Glomerular endothelial cell (primary cell): Measurements from ENCODE around the gene MNT. TPM values are rescaled to one million over a fixed set of nuclear protein-coding genes. Genes with fewer than 3 reads are reported as not detected.
"Not testable (repeated sequence)": the region's sequence is repeated elsewhere in the genome, so short reads cannot be mapped to it uniquely, and the experiment has no call there.

Experiments used
- DNase-seq: peaks from one replicate; pipeline ENCODE4 v3.0.0-alpha.2; 2011; ENCODE audit warnings: low read depth, low spot score; ENCODE audit errors: extremely low read depth
- total RNA-seq: library from RNA; depleted of rRNA; stranded (reverse); fragments of >200 nt; gene quantifications from 2 replicates; pipeline ENCODE4 v1.2.3, GENCODE V29; 2015

MNT gene
- total RNA-seq, result 15.1 and 15.6 TPM in 2 replicates

GRCh38 chr17:2400877-2401425, at the start of gene MNT:
TSS of gene MNT (minus strand) at chr17:2401060. CDS start at chr17:2400712, 348 bp downstream.
- no peak for DNase-seq

- no peak for DNase-seq
Measured at GRCh38 chr17:2450016-2450650, 49.3 kb upstream of the MNT start.

- DNase-seq, result no peak
Measured at GRCh38 chr17:2449486-2449885, 48.6 kb upstream of the MNT start.

GRCh38 chr17:2447479-2447878, 46.6 kb upstream of the MNT start:
- DNase-seq, result not testable (repeated sequence)

- no peak for DNase-seq
Measured at GRCh38 chr17:2445638-2446037, 44.8 kb upstream of the MNT start.

- no peak for DNase-seq
Measured at GRCh38 chr17:2444382-2444781, 43.5 kb upstream of the MNT start.

GRCh38 chr17:2442166-2442565, 41.3 kb upstream of the MNT start:
- no peak for DNase-seq

GRCh38 chr17:2440930-2441329, 40.1 kb upstream of the MNT start:
- DNase-seq, result no peak

GRCh38 chr17:2439997-2440396, 39.1 kb upstream of the MNT start:
- DNase-seq, result not testable (repeated sequence)

- DNase-seq, result no peak
Measured at GRCh38 chr17:2438823-2439222, 38.0 kb upstream of the MNT start.

- no peak for DNase-seq
Measured at GRCh38 chr17:2436316-2436905, 35.6 kb upstream of the MNT start.

GRCh38 chr17:2435862-2436261, 35.0 kb upstream of the MNT start:
- DNase-seq, result no peak

- DNase-seq, result no peak
Measured at GRCh38 chr17:2435181-2435741, 34.4 kb upstream of the MNT start.

GRCh38 chr17:2433696-2434095, 32.8 kb upstream of the MNT start:
- no peak for DNase-seq

GRCh38 chr17:2427910-2428309, 27.1 kb upstream of the MNT start:
- no peak for DNase-seq

GRCh38 chr17:2427215-2427614, 26.4 kb upstream of the MNT start:
- DNase-seq, result no peak

GRCh38 chr17:2423271-2423670, 22.4 kb upstream of the MNT start:
- no peak for DNase-seq

- DNase-seq, result no peak
Measured at GRCh38 chr17:2421315-2422147, 20.7 kb upstream of the MNT start.

GRCh38 chr17:2420176-2420575, 19.3 kb upstream of the MNT start:
- no peak for DNase-seq

- DNase-seq, result no peak
Measured at GRCh38 chr17:2419486-2419885, 18.6 kb upstream of the MNT start.

- no peak for DNase-seq
Measured at GRCh38 chr17:2418572-2418971, 17.7 kb upstream of the MNT start.
